NOMO-1 treated with DMSO at 0.1 percent for 48 hours (cell line): Measurements from ENCODE around the gene ATP10A.
A peak's percentile ranks its signal among the peaks of the same experiment; 100 is the strongest.

Experiments used
- DNase-seq: peaks from one replicate; lab custom pipeline; 2025; ENCODE audit not compliant: unreplicated experiment; lab: John Stamatoyannopoulos, UW

Gene ATP10A

DNA sequence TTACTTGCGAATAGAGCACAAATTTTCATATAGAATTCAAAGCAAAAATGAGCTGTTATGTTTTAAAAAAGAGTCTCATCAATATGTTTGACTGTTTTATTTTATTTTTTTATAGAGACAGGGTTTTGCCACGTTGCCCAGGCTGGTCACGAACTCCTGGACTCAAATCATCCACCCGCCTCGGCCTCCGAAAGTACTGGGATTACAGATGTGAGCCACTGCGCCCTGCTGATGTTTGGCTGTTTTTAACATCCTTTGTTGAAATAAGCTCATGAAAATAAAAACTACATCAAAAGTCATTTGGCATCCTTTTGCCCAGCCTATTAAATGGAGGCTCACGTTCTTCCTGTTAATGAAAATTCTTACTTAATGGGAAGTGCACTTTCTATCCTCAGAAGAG, 154.7 kb downstream of the ATP10A start:
- DNase-seq, result no peak

DNA sequence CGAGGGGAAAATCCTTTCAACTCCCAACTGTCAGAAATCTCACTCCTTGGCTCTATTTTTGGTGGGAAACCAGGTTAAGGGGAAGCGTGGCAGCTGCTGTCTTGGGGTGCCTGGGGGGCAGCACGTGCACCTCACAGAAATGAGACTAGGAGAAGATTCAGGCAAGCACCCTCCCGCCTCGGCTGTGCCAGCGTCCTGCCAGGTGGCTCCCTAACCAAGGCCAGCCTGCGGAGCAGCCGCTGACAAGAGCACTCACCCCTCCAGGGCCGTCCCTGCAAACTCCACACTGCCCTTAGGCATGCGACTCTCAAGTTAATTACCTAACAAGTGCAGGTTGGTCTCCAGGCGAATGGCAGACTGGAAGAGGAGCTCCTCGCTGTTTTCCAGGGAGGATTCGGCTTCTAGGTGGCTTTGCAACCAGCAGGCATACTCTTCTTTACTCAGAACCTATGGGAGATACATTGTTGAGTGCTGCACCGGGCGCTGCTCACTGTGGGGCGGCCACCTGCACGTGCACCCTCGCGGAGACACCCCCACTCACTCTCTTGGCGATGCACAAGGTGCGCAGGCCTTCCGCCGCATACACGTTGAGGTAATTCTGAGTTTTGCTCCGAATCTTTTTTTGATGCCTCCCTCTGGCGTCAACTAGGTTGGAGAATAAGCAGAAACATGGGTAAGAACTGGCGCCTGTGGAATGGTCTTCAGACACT, 155.3 kb downstream of the ATP10A start:
- no peak for DNase-seq

DNA sequence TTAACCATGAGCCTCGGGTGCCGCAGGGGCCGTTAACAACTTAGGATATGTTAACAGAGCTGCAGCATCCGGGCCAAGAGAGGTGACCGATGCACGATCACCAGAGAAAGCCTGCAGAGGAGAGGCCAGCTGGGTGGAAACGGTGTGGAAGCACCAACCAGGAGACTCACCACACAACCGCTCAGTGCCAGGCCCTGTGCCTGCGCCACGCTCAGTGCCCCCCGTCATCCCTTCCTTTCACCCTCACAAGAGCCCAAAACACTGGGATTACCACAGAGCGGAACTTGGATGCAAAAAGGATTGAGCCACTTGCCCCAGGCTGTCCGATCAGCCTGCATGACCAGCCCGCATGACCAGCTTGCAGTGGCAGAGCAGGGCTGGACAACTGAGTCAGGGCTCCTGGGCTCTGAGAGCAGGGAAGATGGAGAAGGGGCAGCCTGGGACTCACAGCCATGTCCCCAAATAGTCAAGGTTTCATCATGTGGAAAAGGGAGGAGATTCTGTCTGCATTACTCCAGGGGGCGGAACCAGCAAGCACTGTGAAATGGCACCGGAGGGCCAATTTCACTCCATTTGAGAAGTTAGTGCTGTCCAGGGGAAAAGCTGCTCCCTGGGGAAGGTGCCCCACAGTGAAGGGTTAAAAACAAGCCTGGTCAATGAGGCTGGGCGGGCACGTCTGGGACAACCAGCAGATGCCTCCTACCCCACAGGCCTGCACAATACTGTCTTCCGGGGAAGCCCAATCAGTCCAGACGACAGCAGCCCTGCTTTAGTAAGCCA, 156.8 kb downstream of the ATP10A start:
- DNase-seq, result no peak

DNA sequence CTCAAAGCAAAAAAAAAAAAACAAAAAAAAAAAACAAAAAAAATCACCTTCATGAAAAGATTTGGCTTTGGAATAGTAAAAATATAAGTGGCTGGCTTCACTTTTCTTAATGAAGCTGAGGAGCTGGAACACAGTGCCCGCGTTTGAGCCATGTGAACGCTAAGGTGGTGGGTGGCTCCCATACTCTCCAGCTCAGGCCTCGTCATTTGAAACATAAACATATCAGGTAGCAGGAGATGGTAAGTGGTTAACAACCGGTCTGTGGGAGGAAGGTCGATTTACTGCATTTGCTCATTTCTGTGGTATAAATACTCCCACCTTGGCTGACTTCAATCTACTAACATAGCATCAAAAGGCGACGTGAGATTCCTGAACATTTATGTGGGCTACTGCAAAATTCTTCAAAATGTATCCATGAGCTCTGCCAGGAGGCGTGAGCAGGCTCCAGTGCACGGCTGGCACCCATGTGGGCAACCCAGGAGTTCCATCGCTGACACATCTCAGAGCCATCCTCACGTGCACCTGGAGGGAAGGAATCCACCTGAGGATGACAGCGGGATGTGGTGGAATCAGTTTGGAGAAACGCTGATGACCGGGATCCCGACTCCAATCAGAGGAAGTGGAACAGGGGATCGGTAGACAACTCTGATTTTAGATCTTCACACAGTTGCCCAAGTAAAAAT, 157.6 kb downstream of the ATP10A start:
- DNase-seq, result no peak

DNA sequence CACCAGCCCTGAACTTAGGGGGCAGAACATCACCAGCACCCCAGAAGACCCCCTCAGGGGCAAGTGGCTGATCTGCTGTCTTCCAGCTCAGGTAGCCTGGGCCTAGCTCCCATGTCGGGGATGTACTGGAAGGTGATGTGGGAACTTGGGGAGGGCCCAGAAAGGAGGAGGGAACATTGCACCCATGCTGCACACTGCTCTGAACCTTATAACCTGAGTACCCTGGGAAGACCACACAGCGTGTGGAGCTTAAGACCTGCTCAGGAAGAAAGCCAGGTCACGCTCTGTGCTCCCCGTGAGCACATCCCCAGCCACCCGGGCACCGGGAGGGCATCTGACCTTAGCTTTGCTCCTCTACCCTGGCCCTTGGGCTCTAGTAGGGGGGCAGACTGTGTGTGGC, 159.4 kb downstream of the ATP10A start:
- no peak for DNase-seq

DNA sequence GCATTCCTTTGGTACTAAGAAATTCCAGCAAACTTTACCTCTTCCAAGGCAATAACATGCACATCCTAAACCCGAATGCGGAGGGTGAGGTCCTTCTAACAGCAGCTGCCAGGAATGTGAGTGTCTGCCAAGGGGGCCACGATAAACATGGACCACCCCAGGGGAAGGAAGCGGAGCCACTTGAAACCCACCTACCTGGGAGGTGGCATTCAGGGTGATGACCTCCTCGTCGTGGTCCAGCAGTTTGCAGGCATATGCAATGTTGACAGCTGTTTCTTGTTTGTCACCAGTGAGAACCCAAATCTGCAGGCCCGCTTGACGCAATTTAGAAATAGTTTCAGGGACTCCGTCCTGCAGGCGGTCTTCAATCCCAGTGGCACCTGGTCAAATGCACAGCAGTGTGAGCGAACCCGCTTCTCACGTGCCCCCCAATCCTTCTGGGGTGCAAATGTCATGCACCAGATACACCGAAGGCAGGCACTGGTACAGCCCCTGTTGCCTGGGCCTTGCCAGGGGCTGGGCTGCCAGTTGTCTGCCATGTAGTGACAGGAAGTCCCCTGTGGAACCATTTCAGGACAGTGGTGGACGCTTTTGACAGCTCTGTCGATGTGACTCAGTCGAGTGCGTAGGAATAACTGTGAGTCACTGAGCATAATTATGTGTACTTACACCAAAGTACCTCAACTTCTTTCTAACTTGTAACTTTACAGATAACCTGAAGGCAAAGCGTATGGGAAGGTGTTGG, 161.2 kb downstream of the ATP10A start:
- DNase-seq, result no peak

DNA sequence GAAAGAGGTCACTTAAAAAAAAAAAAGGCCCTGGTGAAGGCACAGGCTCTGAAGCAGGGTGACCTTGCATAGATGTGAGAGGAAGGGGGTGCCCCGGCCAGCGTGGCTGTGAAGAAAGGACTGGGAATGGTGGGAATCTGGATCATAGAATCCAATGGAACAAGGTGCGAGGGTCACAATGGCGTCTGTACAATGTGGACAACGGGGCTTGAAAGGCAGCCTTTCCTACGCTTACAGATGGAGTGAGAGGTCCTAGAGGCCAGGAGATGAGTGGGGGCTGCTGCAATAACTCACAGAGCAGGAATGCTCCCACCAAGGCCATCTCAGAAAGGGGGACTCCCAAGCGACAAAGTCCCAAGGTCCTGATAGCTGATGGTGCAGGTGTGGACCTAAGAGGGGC, 162.2 kb downstream of the ATP10A start:
- no peak for DNase-seq

DNA sequence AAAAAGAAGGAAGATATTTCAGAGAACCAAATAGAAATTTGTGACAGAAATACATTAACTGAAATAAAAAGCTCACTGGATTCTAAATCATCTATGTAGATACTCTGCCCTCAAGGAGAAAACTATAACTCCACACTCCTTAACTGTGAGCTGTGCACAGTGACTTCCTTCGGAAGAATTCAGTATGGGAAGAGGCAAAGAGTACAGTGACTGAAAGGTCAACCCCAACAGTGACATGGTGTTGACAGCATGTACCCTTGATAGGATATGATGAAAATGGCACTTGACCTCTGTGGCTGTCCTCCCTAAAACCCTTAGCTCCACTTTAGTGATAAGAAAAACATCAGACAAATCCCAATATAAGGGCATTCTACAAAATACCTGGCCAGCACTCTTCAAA, 165.5 kb downstream of the ATP10A start:
- no peak for DNase-seq

DNA sequence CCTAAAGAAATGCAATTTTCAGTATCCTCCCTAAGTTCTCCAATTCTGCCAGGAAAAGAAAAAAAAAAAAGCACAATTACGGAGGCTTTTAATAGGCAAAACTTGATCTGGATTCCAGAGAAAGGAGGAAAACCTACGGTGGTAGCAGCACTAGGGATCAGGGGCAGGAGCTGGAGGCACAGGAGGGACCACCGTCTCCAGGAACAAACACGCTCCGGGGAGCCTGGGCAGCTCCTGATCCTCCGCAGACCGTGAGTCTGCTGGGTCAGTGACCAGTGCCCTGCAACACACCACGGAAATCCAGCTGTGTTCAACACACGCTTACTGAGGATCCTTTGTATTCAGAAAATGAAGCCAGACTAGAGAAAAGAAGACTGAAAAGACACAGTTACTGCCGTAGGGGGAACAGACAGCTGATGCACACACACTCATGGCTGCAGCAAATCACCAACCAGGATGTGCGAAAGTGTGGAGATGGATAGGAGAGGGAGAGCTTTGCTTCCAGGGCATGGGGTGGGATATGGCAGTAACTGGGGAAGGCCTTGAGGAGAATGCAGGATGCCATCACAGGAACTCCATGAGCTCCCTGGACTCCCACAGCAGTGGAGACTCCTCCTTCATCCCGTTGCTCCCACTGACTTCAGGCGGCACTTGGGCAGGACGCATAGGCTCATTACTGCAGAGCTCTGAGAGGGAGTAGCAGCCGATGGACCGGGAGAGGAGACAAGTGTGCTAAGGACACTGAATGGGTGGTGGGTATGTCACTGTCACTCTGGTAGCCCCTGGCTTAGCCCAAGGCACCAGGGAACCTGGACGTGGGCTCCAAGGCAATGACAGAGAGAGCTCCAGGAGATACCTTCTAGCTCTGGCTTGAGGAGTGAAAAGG, 167.0 kb downstream of the ATP10A start:
- DNase-seq, result no peak

DNA sequence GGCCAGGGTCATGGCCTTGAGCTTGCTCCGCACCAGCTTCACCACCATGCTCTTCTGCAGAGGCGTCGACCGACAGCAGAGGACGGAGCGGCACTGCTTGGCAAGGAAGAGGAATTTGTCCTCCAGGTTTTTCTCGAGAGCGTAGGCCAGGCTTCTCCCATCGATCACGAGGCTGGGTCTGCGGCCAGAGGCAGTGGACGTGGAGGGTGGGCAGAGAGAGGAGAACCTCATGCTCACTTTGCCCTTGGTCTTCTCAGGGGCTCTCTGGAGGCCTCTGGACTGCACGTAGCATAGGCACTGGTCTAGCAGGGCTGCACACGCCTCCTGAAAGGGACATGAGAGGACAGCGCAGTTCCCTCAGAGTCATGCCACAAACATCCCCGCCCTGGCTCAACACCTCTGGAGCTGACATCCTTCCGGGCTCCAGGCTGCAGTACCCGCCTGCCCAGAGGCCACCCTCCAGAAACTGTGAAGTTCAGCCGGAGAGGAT, 168.3 kb downstream of the ATP10A start:
- DNase-seq, result no peak

DNA sequence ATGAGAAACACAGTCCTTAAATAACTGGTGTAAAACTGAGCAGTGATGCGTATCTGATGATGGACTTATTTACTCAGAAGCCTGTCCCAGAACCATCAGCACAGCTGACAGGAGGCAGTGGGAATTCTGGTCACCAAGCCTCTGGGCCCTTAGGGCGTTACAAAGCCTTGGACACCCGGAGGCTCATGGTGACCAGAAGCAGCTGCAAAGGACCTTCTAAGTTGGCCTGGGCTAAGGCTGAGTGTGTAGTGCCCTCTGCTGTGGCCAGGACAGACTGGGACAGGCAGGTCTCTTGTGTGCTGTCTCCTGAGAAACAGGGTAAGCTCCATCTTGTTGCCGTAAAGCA, 168.9 kb downstream of the ATP10A start:
- DNase-seq, result no peak

DNA sequence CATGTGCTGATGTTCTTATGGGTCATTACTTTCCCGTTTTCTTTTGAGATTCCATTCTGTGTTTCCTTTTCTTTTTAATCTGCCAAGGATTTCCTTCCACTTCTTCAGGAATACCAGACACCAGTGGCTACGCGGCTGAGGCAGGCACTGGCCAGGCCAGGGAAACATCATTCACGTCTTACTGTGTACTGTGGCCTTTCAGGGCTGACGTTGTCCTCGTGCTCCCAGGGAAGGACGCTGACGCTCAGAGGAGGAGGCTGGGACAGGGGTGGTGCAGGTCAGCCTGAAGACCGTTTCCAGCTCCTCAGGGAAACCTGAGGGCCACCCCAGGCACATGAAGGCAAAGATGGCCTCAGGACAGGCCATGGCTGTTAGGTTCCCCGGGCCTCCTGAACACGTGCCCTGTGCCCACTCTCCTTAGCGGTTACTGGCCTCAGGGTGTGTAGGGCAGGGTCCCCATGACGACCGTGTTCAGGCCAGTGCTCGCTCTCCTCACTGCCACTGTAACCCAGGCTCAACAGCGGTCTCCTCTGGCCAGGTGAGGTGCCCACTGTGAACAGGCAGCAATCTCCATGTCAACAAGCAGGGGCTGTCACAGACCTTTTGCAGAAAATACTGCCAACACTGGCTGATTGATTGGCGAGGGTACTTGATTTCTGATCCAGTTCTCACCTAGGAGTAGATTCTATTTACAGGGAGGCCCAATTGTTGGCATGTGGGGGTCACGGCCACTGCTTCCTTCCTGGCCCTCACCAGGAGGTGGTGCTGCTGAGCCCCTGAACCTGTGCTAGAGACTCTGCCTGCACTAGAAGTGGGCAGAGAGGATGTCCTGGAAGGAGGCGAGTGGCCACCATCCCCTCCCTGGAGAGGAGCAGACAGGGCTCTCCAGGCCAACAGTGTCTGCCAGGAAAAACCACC, 169.5 kb downstream of the ATP10A start:
- peak; percentile 11 for DNase-seq

DNA sequence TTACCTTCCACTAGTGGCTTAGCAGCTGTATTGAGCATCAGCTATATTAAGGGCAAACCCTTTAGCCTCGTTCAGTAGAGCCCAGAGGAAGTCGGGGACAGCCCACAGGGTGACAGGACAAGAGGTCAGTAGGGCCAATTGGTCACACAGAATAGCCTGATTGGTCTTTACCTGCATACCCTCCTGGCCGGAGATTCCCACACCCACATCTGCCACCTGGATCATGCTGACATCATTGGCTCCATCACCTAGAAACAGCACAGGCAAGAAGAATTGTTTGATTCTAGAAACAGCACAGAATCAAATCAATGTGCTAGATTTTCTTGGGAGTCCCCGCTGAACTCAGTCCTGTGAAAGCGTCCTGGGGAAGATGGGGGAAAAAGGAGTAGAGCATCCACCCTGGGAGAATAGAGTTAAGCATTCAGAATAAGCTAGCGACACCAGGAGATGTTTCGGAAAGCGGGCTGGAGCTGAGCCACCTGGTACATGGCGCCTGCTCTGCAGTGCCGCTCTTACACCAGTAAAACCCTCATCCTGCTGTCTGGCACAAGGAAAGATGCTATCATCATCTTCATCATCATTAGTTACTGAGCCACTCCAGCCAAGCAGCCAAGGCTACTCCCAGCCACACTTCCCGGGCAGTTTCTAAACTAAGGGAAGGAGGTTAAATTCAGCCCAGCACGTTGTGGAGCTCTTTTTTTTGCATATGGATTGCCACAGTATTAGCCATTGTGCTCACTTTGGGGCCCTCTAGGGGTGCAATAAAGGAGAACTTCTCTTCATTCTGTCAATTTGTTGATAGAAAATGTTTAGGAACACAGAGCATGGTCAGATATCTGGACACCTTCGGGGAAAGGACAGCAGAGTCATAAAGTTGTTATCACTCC, 171.3 kb downstream of the ATP10A start:
- DNase-seq, result no peak

DNA sequence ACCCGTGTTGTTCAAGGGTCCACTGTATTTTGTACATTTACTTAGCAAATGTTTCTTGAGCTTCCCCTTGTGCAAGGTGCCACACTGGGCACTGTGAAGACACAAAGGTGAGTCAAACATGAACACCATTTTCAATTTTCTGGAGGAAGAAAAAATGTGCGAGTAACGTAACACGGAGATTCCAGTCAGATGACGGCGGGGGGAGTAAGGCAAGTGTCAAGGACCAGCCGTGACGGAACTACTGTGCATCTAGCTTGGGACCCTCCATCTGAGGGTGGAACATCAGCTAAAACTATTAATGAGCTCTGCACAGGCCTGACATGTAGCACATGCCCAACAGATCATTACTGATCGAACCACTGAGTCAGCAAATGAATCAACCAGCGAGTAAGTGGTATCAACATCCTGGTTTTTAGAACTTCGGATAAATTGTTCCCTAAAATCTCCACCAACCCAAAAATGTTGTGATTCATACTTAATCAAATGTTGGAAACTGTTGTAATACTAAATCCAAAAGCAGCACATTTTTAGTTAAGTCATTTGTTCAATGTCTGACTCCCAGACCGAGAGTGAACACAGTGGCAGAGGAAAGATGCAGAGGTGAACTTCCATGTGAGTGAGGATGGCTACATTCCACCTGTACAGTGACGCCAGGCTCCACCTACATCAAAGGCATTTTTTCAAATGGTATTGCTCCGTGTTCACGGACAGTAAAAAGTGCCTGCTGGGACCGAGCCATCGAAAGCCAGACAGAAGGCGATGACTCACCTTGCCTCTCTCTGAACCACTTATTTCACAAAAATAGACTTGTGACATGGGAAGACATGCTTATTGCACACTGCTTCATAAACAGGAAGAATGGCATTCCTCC, 172.2 kb downstream of the ATP10A start:
- DNase-seq, result no peak

DNA sequence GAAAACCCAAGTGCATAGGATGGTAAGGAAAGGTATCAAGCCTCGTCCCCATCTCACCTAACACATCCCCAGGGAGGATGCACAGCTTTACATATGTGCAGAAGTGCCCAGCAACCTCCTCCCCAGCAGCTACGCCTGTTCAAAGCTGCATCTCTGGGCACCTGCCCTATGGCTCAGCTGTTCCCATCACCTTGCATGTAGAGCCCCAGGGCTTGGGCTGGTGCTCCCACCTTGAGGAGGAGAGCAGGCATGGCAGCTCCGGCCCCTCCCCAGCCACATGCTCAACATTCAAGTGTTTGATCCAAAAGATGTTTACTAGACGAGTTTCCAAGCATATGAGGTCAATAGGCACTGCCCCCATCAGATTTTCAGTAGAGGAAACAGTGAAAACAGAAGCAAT, 173.5 kb downstream of the ATP10A start:
- DNase-seq, result no peak

DNA sequence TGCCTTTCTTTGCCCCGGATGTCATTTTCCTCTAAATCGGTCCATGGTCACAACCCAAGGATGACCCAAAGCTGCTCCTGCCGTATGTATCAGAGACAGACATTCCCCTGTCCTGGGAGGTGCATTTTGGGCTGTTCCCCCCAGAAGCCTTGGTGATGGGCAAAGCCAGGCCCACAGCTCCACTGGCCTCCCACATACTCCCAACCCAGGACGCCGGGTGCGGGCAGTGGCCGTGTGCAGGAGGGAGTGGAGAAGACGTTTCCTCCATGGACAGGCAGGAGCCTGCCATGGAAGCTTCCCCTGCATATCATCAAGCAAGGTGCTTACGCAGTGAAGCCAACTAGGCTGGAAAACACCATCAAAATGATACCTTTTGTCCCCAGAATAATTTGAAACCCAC, 175.0 kb downstream of the ATP10A start:
- DNase-seq, result no peak

DNA sequence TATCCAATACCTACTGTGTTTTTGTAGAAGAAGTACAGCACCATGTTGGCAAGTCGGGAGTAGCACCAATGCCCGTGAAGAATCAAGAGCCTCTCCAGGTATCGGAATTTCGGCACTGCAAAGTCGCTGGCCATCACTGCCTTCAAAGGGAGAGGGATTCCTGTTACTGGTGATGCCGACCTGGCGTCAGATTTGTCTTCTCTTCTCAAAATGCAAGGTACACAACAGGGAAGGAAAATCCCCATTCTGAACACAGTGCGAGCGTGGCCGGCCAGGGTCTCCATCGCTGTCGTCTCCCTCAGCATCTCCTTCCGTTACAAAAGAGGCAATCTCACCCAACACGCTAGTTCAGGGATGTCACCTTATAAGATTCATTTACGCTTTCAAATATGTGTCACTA, 175.4 kb downstream of the ATP10A start:
- DNase-seq, result no peak
